ENCODE data around the gene SSBP4. TPM values are rescaled to one million over a fixed set of nuclear protein-coding genes. Genes with fewer than 3 reads are reported as not detected.

The SSBP4 gene
- total RNA-seq, 1 experiment from 2014 or later, result 46.2 TPM

GRCh38 chr19:18470787-18471186, 51.6 kb downstream of the SSBP4 start:
- intact Hi-C loops (cut with micrococcal nuclease; ENCODE audit: unreplicated experiment), result loop anchor here (10.0 kb wide), 1 partner anchor 204 kb away; no protein-coding TSS in a partner anchor
- Histone ChIP-seq H3K27me3 (replicated peaks; ENCODE audit: control insufficient read depth, insufficient read depth, low read length) (no peaks in the 10 kb centered on the region), H3K36me3 (ENCODE audit: control insufficient read depth, insufficient read depth, low read length) (no peaks in the 10 kb centered on the region), H3K4me3 (ENCODE audit: low read depth, low read length) (no peak overlapping the region), H3K9me3 (no peaks in the 10 kb centered on the region), H3K4me1 (peaks cover 21% of the 10 kb centered on the region)
- DNase-seq, result no peak
- Mint-ChIP-seq H3K9me3 (ENCODE audit: unreplicated experiment) (no peaks in the 10 kb centered on the region), H3K36me3 (ENCODE audit: insufficient read depth, unreplicated experiment) (no peaks in the 10 kb centered on the region), H3K4me3 (ENCODE audit: unreplicated experiment) (no peak overlapping the region), H3K27ac (ENCODE audit: unreplicated experiment) (no peak overlapping the region), H3K27me3 (ENCODE audit: insufficient read depth, unreplicated experiment) (no peaks in the 10 kb centered on the region), H3K4me1 (ENCODE audit: low read depth, unreplicated experiment) (peaks cover 6% of the 10 kb centered on the region)
- TF ChIP-seq, protein P1, sequence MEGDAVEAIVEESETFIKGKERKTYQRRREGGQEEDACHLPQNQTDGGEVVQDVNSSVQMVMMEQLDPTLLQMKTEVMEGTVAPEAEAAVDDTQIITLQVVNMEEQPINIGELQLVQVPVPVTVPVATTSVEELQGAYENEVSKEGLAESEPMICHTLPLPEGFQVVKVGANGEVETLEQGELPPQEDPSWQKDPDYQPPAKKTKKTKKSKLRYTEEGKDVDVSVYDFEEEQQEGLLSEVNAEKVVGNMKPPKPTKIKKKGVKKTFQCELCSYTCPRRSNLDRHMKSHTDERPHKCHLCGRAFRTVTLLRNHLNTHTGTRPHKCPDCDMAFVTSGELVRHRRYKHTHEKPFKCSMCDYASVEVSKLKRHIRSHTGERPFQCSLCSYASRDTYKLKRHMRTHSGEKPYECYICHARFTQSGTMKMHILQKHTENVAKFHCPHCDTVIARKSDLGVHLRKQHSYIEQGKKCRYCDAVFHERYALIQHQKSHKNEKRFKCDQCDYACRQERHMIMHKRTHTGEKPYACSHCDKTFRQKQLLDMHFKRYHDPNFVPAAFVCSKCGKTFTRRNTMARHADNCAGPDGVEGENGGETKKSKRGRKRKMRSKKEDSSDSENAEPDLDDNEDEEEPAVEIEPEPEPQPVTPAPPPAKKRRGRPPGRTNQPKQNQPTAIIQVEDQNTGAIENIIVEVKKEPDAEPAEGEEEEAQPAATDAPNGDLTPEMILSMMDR (IDR thresholded peaks at IDR 0.05; ENCODE audit: insufficient read depth in 1 of 2, low read depth in 1 of 2, low read length in 1 of 2, severe bottlenecking in 1 of 2, unreplicated experiment in 1 of 2), result no peak
- ChIA-PET POLR2A (no interaction called here), CTCF (interaction anchor here (0.7 kb wide), 1 partner anchor 18 kb away, joined by 3 read pairs; no protein-coding TSS in a partner anchor)
- no TSS peak for BruUV-seq (replicated peaks)

DNA sequence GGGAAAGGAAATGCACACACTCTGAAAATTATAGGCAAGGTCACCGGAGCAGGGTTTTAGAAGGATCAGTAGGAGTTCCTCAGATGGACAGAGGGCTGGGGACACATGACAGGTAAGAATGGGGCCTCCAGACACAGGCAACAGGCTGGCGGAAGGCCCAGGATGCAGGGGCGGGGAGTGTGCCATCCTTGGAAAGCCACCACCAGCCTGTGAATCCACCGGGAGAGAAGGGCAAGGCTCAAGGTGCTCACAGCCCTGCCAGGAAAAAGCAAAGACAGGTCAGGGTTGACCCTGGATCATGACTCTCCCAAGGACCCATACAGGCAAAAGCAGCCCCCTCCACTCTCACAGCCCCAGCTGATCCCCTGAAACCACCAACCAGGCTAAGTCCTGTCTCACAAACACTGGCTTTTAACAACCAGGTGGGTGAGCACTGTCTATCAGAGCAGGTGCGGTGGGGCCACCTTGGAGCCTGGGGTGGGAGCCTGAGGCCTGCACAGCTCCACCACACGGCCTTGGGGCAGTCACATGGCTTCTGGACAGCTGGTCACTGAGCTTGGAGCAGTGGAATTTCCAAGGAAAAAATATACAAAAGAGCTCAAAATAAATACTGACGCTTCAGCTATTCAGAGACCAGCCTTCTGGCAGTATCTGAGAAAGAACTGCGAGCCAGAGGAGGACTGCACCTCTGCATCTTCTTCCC, 54.0 kb downstream of the SSBP4 start:
- no peak overlapping the region for H3K4me3 ChIP-seq (ENCODE audit: low read depth, low read length)
- Mint-ChIP-seq H3K9me3 (ENCODE audit: unreplicated experiment) (no peaks in the 10 kb centered on the region), H3K4me3 (ENCODE audit: unreplicated experiment) (no peak overlapping the region), H3K36me3 (ENCODE audit: insufficient read depth, unreplicated experiment) (no peaks in the 10 kb centered on the region), H3K27ac (ENCODE audit: unreplicated experiment) (no peak overlapping the region), H3K4me1 (ENCODE audit: low read depth, unreplicated experiment) (peaks cover 12% of the 10 kb centered on the region), H3K27me3 (ENCODE audit: insufficient read depth, unreplicated experiment) (no peaks in the 10 kb centered on the region)
- intact Hi-C loops (cut with micrococcal nuclease; ENCODE audit: unreplicated experiment), result loop anchor here (10.0 kb wide), 1 partner anchor 202 kb away; no protein-coding TSS in a partner anchor
- H3K36me3 ChIP-seq (ENCODE audit: control insufficient read depth, insufficient read depth, low read length), result no peaks in the 10 kb centered on the region
- no peak for DNase-seq
- no peaks in the 10 kb centered on the region for H3K27me3 ChIP-seq (replicated peaks; ENCODE audit: control insufficient read depth, insufficient read depth, low read length)
- peaks cover 21% of the 10 kb centered on the region for H3K4me1 ChIP-seq
- no peaks in the 10 kb centered on the region for H3K9me3 ChIP-seq
- TF ChIP-seq, protein P1 (IDR thresholded peaks at IDR 0.05; ENCODE audit: insufficient read depth in 1 of 2, low read depth in 1 of 2, low read length in 1 of 2, severe bottlenecking in 1 of 2, unreplicated experiment in 1 of 2), result no peak
- ChIA-PET POLR2A (no interaction called here), CTCF (interaction anchor here (0.6 to 1.2 kb wide), 2 partner anchors 16 to 275 kb away, joined by 3 read pairs; no protein-coding TSS in a partner anchor)
- BruUV-seq (replicated peaks), result no TSS peak

DNA sequence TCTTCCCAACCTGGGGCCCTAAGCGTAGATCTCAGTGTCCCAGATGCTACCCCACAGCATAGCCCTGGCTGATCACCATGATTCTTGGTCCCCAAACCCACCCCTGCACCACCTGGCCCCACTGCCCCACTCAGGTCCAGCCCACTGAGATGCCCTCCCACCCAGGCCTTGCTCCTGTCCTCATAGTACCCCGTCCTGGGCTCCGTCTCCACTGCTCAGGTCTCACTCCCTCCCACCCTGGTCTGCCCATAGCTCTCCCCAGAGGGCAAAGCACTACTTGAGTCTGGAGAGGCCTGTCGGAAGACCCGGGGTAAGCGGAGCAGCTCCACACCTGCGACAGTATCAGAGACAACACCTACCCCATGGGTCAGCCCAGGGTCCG, 54.5 kb downstream of the SSBP4 start:
- BruUV-seq (replicated peaks), result no TSS peak
- intact Hi-C loops (cut with micrococcal nuclease; ENCODE audit: unreplicated experiment), result loop anchor here (10.0 kb wide), 1 partner anchor 201 kb away; no protein-coding TSS in a partner anchor
- H3K4me3 ChIP-seq (ENCODE audit: low read depth, low read length), result no peak overlapping the region

More for the DNA sequence above, 54.5 kb downstream of the SSBP4 start:
- no peak overlapping the region for H3K27ac Mint-ChIP-seq (ENCODE audit: unreplicated experiment)
- H3K4me1 ChIP-seq, result peaks cover 20% of the 10 kb centered on the region
- H3K27me3 Mint-ChIP-seq (ENCODE audit: insufficient read depth, unreplicated experiment), result no peaks in the 10 kb centered on the region
- no peak overlapping the region for H3K4me3 Mint-ChIP-seq (ENCODE audit: unreplicated experiment)
- TF ChIP-seq, protein P1 (IDR thresholded peaks at IDR 0.05; ENCODE audit: insufficient read depth in 1 of 2, low read depth in 1 of 2, low read length in 1 of 2, severe bottlenecking in 1 of 2, unreplicated experiment in 1 of 2), result no peak
- POLR2A ChIA-PET, result no interaction called here
- no peaks in the 10 kb centered on the region for H3K9me3 ChIP-seq
- no peaks in the 10 kb centered on the region for H3K36me3 Mint-ChIP-seq (ENCODE audit: insufficient read depth, unreplicated experiment)
- peaks cover 10% of the 10 kb centered on the region for H3K4me1 Mint-ChIP-seq (ENCODE audit: low read depth, unreplicated experiment)
- no peaks in the 10 kb centered on the region for H3K9me3 Mint-ChIP-seq (ENCODE audit: unreplicated experiment)
- CTCF ChIA-PET, result interaction anchor here (1.2 kb wide), 1 partner anchor 15 kb away, joined by 3 read pairs; no protein-coding TSS in a partner anchor
- no peaks in the 10 kb centered on the region for H3K36me3 ChIP-seq (ENCODE audit: control insufficient read depth, insufficient read depth, low read length)
- no peaks in the 10 kb centered on the region for H3K27me3 ChIP-seq (replicated peaks; ENCODE audit: control insufficient read depth, insufficient read depth, low read length)
- DNase-seq, result no peak

Data from Caco-2 (cell line).